OCI-LY7 (cell line): ENCODE data around the gene CPLX3.

Source experiments
- EZH2phosphoT487 ChIP-seq: fragments of 200-600 bp; sonication (generic); IDR thresholded peaks from 2 replicates; pipeline ENCODE4 v1.6.1; 2018; ENCODE audit warnings: low read depth, borderline replicate concordance, mild to moderate bottlenecking, mixed run types, antibody characterized with exemption, low read length, moderate library complexity, mixed read lengths
- TF ChIP-seq, protein P1 (sequence below): fragments of 200-600 bp; sonication (generic); conservative IDR thresholded peaks from 2 replicates; pipeline ENCODE4 v1.5.1; 2014; ENCODE audit warnings: mild to moderate bottlenecking, antibody characterized with exemption, low read length, moderate library complexity, mixed read lengths

DNA sequence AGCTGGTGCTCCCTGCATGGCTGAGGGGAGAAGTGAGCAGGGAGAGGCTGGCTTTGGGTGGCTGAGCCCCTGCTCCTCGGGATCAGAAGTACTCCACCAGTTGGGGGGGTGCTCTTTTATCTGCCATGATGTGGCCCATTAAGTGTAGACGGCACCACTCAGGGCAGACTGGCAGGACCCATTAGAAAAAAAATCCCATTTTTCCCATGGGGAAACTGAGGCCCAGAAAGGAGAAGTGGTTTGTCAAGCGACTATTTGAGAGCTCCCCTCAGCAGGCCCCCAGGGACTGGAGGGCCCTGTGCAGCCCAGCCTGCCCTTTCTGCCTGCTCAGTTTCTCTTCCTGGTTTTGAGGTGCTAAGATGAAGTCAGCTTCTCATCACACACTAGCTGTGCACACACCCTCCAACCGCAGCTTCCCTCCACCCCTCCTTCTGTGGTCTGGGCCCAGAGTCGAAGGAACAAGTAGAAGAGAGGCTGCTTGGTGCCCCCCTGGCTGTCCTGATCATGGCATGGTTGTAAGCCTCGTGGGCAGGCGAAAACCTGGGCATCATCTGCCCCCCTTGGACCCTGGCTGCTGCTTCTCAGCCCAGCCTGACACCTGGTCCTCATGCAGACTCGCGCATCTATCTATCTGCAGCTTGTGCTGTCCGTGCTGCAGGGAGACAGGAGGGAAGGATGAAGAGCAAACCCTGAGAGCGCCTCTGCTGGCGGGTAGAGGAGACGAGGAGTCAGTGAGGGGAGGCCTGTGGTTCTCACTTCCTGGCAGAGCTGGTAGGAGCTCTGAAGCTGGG is 39.0 kb upstream of the CPLX3 start:
- TF ChIP-seq, protein P1, sequence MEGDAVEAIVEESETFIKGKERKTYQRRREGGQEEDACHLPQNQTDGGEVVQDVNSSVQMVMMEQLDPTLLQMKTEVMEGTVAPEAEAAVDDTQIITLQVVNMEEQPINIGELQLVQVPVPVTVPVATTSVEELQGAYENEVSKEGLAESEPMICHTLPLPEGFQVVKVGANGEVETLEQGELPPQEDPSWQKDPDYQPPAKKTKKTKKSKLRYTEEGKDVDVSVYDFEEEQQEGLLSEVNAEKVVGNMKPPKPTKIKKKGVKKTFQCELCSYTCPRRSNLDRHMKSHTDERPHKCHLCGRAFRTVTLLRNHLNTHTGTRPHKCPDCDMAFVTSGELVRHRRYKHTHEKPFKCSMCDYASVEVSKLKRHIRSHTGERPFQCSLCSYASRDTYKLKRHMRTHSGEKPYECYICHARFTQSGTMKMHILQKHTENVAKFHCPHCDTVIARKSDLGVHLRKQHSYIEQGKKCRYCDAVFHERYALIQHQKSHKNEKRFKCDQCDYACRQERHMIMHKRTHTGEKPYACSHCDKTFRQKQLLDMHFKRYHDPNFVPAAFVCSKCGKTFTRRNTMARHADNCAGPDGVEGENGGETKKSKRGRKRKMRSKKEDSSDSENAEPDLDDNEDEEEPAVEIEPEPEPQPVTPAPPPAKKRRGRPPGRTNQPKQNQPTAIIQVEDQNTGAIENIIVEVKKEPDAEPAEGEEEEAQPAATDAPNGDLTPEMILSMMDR = peak; percentile 91
- TF ChIP-seq EZH2phosphoT487 = no peak
